ENCODE data around the gene TEC.

The TEC gene

GRCh38 chr4:48157271-48157670, 112.4 kb downstream of the TEC start:
- no CpG with 5 or more reads among the region's 3 CpGs for WGBS, 2 donors (ENCODE audit: extremely low coverage in 2 of 2, insufficient read length in 2 of 2, insufficient replicate concordance in 1 of 2)
- Histone ChIP-seq H2BK12ac (ENCODE audit: low read length) (no peak overlapping the region), H3K4me3 (ENCODE audit: low read length in 2 of 2) (no peak overlapping the region), H2AK5ac (ENCODE audit: low read depth, low read length) (no peak overlapping the region), H2BK15ac (ENCODE audit: low read length) (no peak overlapping the region), H2BK120ac (ENCODE audit: low read depth, low read length) (no peak overlapping the region), H3K27me3 (ENCODE audit: control insufficient read depth in 3 of 3, insufficient read depth in 3 of 3, low read depth in 1 of 3, low read length in 3 of 3) (no peaks in the 10 kb centered on the region), H3K27ac (replicated peaks; ENCODE audit: low read length) (no peak overlapping the region), H3K4ac (ENCODE audit: low read length) (no peak overlapping the region), H4K8ac (ENCODE audit: low read depth, low read length) (no peak overlapping the region), H3K79me1 (ENCODE audit: low read depth, low read length) (no peaks in the 10 kb centered on the region), H3K23ac (ENCODE audit: low read depth, low read length, poor library complexity) (no peak overlapping the region), H3K4me1 (ENCODE audit: control insufficient read depth in 2 of 2, insufficient read depth in 1 of 2, low read depth in 1 of 2, low read length in 2 of 2) (no peaks in the 10 kb centered on the region), H3K36me3 (replicated peaks in 1 of 2; ENCODE audit: control insufficient read depth in 2 of 2, insufficient read depth in 2 of 2, low read length in 2 of 2) (no peaks in the 10 kb centered on the region), H3K9me3 (replicated peaks in 1 of 2; ENCODE audit: control insufficient read depth in 2 of 2, insufficient read depth in 1 of 2, low read depth in 1 of 2, low read length in 2 of 2) (peaks cover 0 to 2% of the 10 kb centered on the region in 2 donors), H4K91ac (ENCODE audit: low read depth, low read length, poor library complexity) (no peak overlapping the region), H2AFZ (ENCODE audit: low read length) (no peak overlapping the region), H3K9ac (ENCODE audit: low read depth, low read length, poor library complexity) (no peak overlapping the region), H3K4me2 (ENCODE audit: insufficient read depth, low read length, poor library complexity, severe bottlenecking) (no peak overlapping the region), H3K18ac (ENCODE audit: low read length) (no peak overlapping the region), H3K14ac (ENCODE audit: low read length) (no peak overlapping the region), H2BK5ac (ENCODE audit: low read length) (no peak overlapping the region)
- no peak for DNase-seq (ENCODE audit: low spot score)

- Histone ChIP-seq H2BK5ac (ENCODE audit: low read length) (no peak overlapping the region), H3K4me2 (ENCODE audit: insufficient read depth, low read length, poor library complexity, severe bottlenecking) (no peak overlapping the region), H2AK5ac (ENCODE audit: low read depth, low read length) (no peak overlapping the region), H2BK120ac (ENCODE audit: low read depth, low read length) (no peak overlapping the region), H3K9ac (ENCODE audit: low read depth, low read length, poor library complexity) (no peak overlapping the region), H3K27me3 (ENCODE audit: control insufficient read depth in 3 of 3, insufficient read depth in 3 of 3, low read depth in 1 of 3, low read length in 3 of 3) (no peaks in the 10 kb centered on the region), H4K91ac (ENCODE audit: low read depth, low read length, poor library complexity) (no peak overlapping the region), H2BK15ac (ENCODE audit: low read length) (no peak overlapping the region), H3K79me1 (ENCODE audit: low read depth, low read length) (no peaks in the 10 kb centered on the region), H2BK12ac (ENCODE audit: low read length) (no peak overlapping the region), H3K23ac (ENCODE audit: low read depth, low read length, poor library complexity) (no peak overlapping the region), H4K8ac (ENCODE audit: low read depth, low read length) (no peak overlapping the region), H3K4me3 (ENCODE audit: low read length in 2 of 2) (no peak overlapping the region), H3K4ac (ENCODE audit: low read length) (no peak overlapping the region), H3K27ac (replicated peaks; ENCODE audit: low read length) (no peak overlapping the region), H3K18ac (ENCODE audit: low read length) (no peak overlapping the region), H3K14ac (ENCODE audit: low read length) (no peak overlapping the region), H3K36me3 (replicated peaks in 1 of 2; ENCODE audit: control insufficient read depth in 2 of 2, insufficient read depth in 2 of 2, low read length in 2 of 2) (no peaks in the 10 kb centered on the region), H3K4me1 (ENCODE audit: control insufficient read depth in 2 of 2, insufficient read depth in 1 of 2, low read depth in 1 of 2, low read length in 2 of 2) (no peaks in the 10 kb centered on the region), H3K9me3 (replicated peaks in 1 of 2; ENCODE audit: control insufficient read depth in 2 of 2, insufficient read depth in 1 of 2, low read depth in 1 of 2, low read length in 2 of 2) (peaks cover 0 to 2% of the 10 kb centered on the region in 2 donors), H2AFZ (ENCODE audit: low read length) (no peak overlapping the region)
- no peak for DNase-seq (ENCODE audit: low spot score)
- WGBS, 2 donors (ENCODE audit: extremely low coverage in 2 of 2, insufficient read length in 2 of 2, insufficient replicate concordance in 1 of 2), result no CpG with 5 or more reads among the region's 1 CpG
Observed at GRCh38 chr4:48156423-48156822, 113.2 kb downstream of the TEC start.

- WGBS, 2 donors (ENCODE audit: extremely low coverage in 2 of 2, insufficient read length in 2 of 2, insufficient replicate concordance in 1 of 2), result no CpG with 5 or more reads among the region's 1 CpG
- Histone ChIP-seq H2BK15ac (ENCODE audit: low read length) (no peak overlapping the region), H3K9me3 (replicated peaks in 1 of 2; ENCODE audit: control insufficient read depth in 2 of 2, insufficient read depth in 1 of 2, low read depth in 1 of 2, low read length in 2 of 2) (peaks cover 0 to 5% of the 10 kb centered on the region in 2 donors), H2BK12ac (ENCODE audit: low read length) (no peak overlapping the region), H2BK5ac (ENCODE audit: low read length) (no peak overlapping the region), H4K8ac (ENCODE audit: low read depth, low read length) (no peak overlapping the region), H3K79me1 (ENCODE audit: low read depth, low read length) (no peaks in the 10 kb centered on the region), H3K4me2 (ENCODE audit: insufficient read depth, low read length, poor library complexity, severe bottlenecking) (no peak overlapping the region), H3K4me1 (ENCODE audit: control insufficient read depth in 2 of 2, insufficient read depth in 1 of 2, low read depth in 1 of 2, low read length in 2 of 2) (no peaks in the 10 kb centered on the region), H3K18ac (ENCODE audit: low read length) (no peak overlapping the region), H2BK120ac (ENCODE audit: low read depth, low read length) (no peak overlapping the region), H3K9ac (ENCODE audit: low read depth, low read length, poor library complexity) (no peak overlapping the region), H3K4me3 (ENCODE audit: low read length in 2 of 2) (no peak overlapping the region), H2AK5ac (ENCODE audit: low read depth, low read length) (no peak overlapping the region), H4K91ac (ENCODE audit: low read depth, low read length, poor library complexity) (no peak overlapping the region), H3K27me3 (ENCODE audit: control insufficient read depth in 3 of 3, insufficient read depth in 3 of 3, low read depth in 1 of 3, low read length in 3 of 3) (no peaks in the 10 kb centered on the region), H3K36me3 (replicated peaks in 1 of 2; ENCODE audit: control insufficient read depth in 2 of 2, insufficient read depth in 2 of 2, low read length in 2 of 2) (no peaks in the 10 kb centered on the region), H3K4ac (ENCODE audit: low read length) (no peak overlapping the region), H3K14ac (ENCODE audit: low read length) (no peak overlapping the region), H3K23ac (ENCODE audit: low read depth, low read length, poor library complexity) (no peak overlapping the region), H2AFZ (ENCODE audit: low read length) (no peak overlapping the region), H3K27ac (replicated peaks; ENCODE audit: low read length) (no peak overlapping the region)
- no peak for DNase-seq (ENCODE audit: low spot score)
Observed at GRCh38 chr4:48153791-48154550, 115.7 kb downstream of the TEC start.

- peaks cover 0 to 5% of the 10 kb centered on the region in 2 donors for H3K9me3 ChIP-seq (replicated peaks in 1 of 2; ENCODE audit: control insufficient read depth in 2 of 2, insufficient read depth in 1 of 2, low read depth in 1 of 2, low read length in 2 of 2)
- no peak overlapping the region for H2BK120ac ChIP-seq (ENCODE audit: low read depth, low read length)
- no peak overlapping the region for H2BK12ac ChIP-seq (ENCODE audit: low read length)
- no peak overlapping the region for H2AK5ac ChIP-seq (ENCODE audit: low read depth, low read length)
- WGBS, 2 donors (ENCODE audit: extremely low coverage in 2 of 2, insufficient read length in 2 of 2, insufficient replicate concordance in 1 of 2), result no CpG with 5 or more reads among the region's 5 CpGs
- H2BK5ac ChIP-seq (ENCODE audit: low read length), result no peak overlapping the region
- no peak overlapping the region for H3K4me3 ChIP-seq (ENCODE audit: low read length in 2 of 2)
- no peak for DNase-seq (ENCODE audit: low spot score)
- H3K36me3 ChIP-seq (replicated peaks in 1 of 2; ENCODE audit: control insufficient read depth in 2 of 2, insufficient read depth in 2 of 2, low read length in 2 of 2), result no peaks in the 10 kb centered on the region
- no peak overlapping the region for H3K4ac ChIP-seq (ENCODE audit: low read length)
- H3K27ac ChIP-seq (replicated peaks; ENCODE audit: low read length), result no peak overlapping the region
- no peak overlapping the region for H3K23ac ChIP-seq (ENCODE audit: low read depth, low read length, poor library complexity)
- H2BK15ac ChIP-seq (ENCODE audit: low read length), result no peak overlapping the region
- H3K9ac ChIP-seq (ENCODE audit: low read depth, low read length, poor library complexity), result no peak overlapping the region
- no peak overlapping the region for H2AFZ ChIP-seq (ENCODE audit: low read length)
- H3K4me2 ChIP-seq (ENCODE audit: insufficient read depth, low read length, poor library complexity, severe bottlenecking), result no peak overlapping the region
- no peak overlapping the region for H4K91ac ChIP-seq (ENCODE audit: low read depth, low read length, poor library complexity)
- H3K4me1 ChIP-seq (ENCODE audit: control insufficient read depth in 2 of 2, insufficient read depth in 1 of 2, low read depth in 1 of 2, low read length in 2 of 2), result no peaks in the 10 kb centered on the region
- no peaks in the 10 kb centered on the region for H3K27me3 ChIP-seq (ENCODE audit: control insufficient read depth in 3 of 3, insufficient read depth in 3 of 3, low read depth in 1 of 3, low read length in 3 of 3)
- H3K14ac ChIP-seq (ENCODE audit: low read length), result no peak overlapping the region
- no peaks in the 10 kb centered on the region for H3K79me1 ChIP-seq (ENCODE audit: low read depth, low read length)
- no peak overlapping the region for H4K8ac ChIP-seq (ENCODE audit: low read depth, low read length)
- no peak overlapping the region for H3K18ac ChIP-seq (ENCODE audit: low read length)
Observed at GRCh38 chr4:48152259-48152658, 117.4 kb downstream of the TEC start.

Measured in neuronal stem cell (in vitro differentiated cells).